AG04449 (cell line): ENCODE results near the gene PLN.

Experiments
- CTCF ChIA-PET: fragments of 350-600 bp; formaldehyde crosslinking; extraction: SDS; loops from one replicate; lab custom pipeline; 2021; ENCODE audit warnings: antibody characterized with exemption; lab: Yijun Ruan, JAX
- POLR2A ChIA-PET: fragments of 400-600, 350-600 bp; formaldehyde crosslinking; extraction: SDS; loops from one replicate; lab custom pipeline; 2020; ENCODE audit warnings: antibody characterized with exemption, inconsistent platforms; lab: Yijun Ruan, JAX
- DNase-seq: peaks from one replicate; pipeline ENCODE4 v3.0.0-alpha.2; 2010; ENCODE audit warnings: low read depth, low spot score
- H3K4me3 ChIP-seq: 2 replicates; pipeline ENCODE4 v1.5.1; 2011; ENCODE audit warnings: low read depth, mild to moderate bottlenecking, control low read depth, low read length
- CTCF ChIP-seq: IDR thresholded peaks from one replicate; pipeline ENCODE4 v1.5.1; 2011; ENCODE audit warnings: mild to moderate bottlenecking, moderate library complexity, low read length, control low read depth, inconsistent platforms; ENCODE audit not compliant: insufficient read depth; ENCODE audit errors: missing control alignments

PLN gene

GRCh38 chr6:118579786-118580185 is 31.7 kb downstream of the PLN start:
- no peak overlapping the region for H3K4me3 ChIP-seq
- ChIA-PET POLR2A (no interaction called here), CTCF (interaction anchor here (0.7 to 4.0 kb wide), 21 partner anchors 9 to 604 kb away, joined by 3 to 94 read pairs (median 5); no protein-coding TSS in a partner anchor)
- no peak for TF ChIP-seq CTCF
- DNase-seq, result no peak

DNA sequence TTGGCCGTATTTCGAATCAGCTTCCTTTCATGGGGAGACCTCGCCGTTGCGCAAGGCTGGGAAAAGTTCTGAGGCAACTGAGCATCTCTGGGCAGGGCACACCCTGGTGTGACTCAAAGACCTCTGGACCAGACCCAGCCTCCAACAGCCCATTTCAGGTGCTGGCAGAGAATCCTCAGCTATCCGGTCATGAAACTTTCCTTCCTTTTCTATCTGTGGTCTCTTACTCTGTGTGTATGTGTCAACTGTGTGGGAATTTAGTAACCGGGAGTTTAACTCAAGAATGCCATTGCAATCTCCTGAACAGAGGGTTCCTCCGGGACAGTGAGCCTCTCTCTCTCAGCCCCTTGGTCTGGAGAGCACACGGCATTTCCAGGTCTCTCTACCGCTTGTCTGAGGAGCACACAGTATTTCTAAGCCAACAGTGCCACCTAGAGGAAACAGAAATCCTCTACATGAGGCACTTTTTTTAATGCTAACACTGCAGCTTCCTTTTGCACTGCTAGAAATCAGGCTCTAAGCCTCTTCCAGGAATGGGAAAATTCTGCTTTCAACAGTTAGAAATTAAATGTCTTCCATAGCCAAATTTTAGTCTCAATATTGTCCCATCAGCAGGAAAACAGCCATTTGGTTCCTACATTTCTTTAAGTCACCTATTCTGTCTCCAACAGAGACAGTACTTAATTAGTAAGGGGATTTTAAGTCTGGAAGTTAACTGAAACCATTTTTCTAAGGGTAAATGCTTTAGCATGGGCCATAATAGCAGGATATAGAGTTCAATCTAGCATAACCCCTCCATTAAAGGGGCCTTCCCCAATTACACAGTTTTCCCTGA is 32.7 kb downstream of the PLN start:
- peak; percentile 54 for TF ChIP-seq CTCF
- no peak overlapping the region for H3K4me3 ChIP-seq
- peak; percentile 33 for DNase-seq
- ChIA-PET POLR2A (no interaction called here), CTCF (interaction anchor here (0.7 to 4.0 kb wide), 27 partner anchors 8 to 606 kb away, joined by 3 to 94 read pairs (median 4); no protein-coding TSS in a partner anchor)

DNA sequence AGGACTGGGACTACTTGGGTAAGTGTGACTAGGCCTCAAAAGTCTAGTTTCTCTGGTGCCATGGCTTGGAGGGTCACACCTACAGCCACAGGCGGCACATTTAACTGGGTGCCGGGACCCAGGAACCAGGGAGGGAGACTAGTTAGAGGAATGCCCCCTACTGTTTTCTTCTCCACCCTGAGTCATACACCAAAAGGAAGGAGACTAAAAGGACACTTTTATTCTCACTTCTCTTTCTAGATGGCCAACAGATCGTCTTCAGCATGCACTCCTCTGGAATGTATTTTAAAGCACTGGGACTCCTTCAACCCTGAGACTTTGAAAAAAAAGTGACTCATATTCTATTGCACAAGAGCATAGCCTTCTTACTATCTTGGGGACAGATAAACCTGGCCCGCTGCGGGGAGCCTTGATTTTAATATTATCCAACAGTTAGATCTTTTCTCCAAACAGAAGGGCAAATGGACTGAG is 33.4 kb downstream of the PLN start:
- POLR2A ChIA-PET, result no interaction called here
- no peak overlapping the region for H3K4me3 ChIP-seq
- TF ChIP-seq CTCF, result no peak
- CTCF ChIA-PET, result interaction anchor here (1.0 to 4.0 kb wide), 10 partner anchors 16 to 607 kb away, joined by 3 to 94 read pairs (median 4); no protein-coding TSS in a partner anchor
- DNase-seq, result peak; percentile 34

- POLR2A ChIA-PET, result no interaction called here
- TF ChIP-seq CTCF, result no peak
- CTCF ChIA-PET, result interaction anchor here (0.9 to 3.2 kb wide), 4 partner anchors 14 to 299 kb away, joined by 3 to 20 read pairs (median 4); no protein-coding TSS in a partner anchor
- H3K4me3 ChIP-seq, result no peak overlapping the region
- no peak for DNase-seq
These were observed 36.8 kb downstream of the PLN start for GRCh38 chr6:118584911-118585310.

- H3K4me3 ChIP-seq, result no peak overlapping the region
- ChIA-PET POLR2A (no interaction called here), CTCF (interaction anchor here (0.8 to 1.6 kb wide), 3 partner anchors 9 to 286 kb away, joined by 3 to 5 read pairs (median 3); no protein-coding TSS in a partner anchor)
- no peak for TF ChIP-seq CTCF
- DNase-seq, result no peak
These were observed 38.8 kb downstream of the PLN start for GRCh38 chr6:118586746-118587485.
